Measurements from ENCODE around the gene YDJC.

YDJC gene

DNA sequence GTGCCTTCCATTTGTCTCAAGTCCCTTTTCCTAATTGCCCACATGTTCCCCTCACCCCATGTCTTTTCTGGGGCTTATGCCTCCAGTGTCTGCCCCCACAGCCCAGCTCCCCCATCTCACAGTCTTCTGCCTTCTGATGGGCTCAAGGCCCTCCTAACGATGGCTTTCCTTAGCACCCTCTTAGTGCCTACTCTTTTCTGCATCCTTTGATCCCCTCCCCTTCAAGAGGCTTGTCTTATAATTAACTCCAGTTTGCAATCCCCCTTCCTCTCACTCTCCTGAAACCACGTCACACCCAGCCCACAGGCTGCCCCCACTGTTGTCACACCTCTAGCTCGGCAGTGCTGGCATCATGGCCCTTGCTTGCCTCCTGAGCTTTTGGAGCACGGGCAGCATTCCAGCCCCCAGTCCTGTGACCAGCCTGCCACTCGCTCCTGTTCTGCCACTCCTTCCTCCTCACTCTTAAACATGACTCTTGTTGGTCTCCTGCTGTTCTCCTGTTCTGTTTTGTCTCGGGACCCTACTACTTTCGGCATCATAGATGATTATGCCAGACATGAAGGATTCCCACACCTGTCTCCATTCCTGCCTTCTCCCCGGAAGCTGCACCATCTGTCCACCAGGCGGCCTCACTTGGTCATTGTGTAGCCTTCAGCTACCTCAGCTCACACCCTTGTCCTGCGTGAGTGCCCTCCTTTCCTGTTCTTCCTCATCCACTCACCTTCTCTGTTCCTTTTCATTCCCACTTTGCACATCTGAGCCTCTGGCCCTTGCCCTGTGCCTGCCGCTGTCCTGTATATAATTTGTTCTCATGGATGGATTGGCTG, 36.2 kb downstream of the YDJC start:
- H3K4me2 ChIP-seq (ENCODE audit: low read length), result no peak overlapping the region
- H3K36me3 ChIP-seq (replicated peaks; ENCODE audit: low read depth, low read length), result peaks cover 69% of the 10 kb centered on the region
- H3K27ac ChIP-seq (ENCODE audit: low read length), result no peak overlapping the region
- no peak overlapping the region for H3K9ac ChIP-seq (ENCODE audit: low read length)
- peaks cover 100% of the 10 kb centered on the region for H3K79me2 ChIP-seq (ENCODE audit: low read length)
- TF ChIP-seq EZH2phosphoT487 (IDR thresholded peaks at IDR 0.05; ENCODE audit: low read depth), result no peak
- TF ChIP-seq CTCF (IDR thresholded peaks at IDR 0.05; ENCODE audit: low read depth, low read length), result peak; percentile 27; the same call in 1 of the 2 replicates
- H2AFZ ChIP-seq (ENCODE audit: low read depth, low read length), result no peak overlapping the region
- peaks cover 87% of the 10 kb centered on the region for H4K20me1 ChIP-seq (ENCODE audit: insufficient read depth, low read length)
- H3K27me3 ChIP-seq (ENCODE audit: low read depth, low read length), result no peaks in the 10 kb centered on the region
- no peaks in the 10 kb centered on the region for H3K9me3 ChIP-seq (ENCODE audit: insufficient read depth, low read length)
- H3K4me1 ChIP-seq (ENCODE audit: low read length), result peaks cover 30% of the 10 kb centered on the region
- no peak overlapping the region for H3K4me3 ChIP-seq (ENCODE audit: low read length)

GRCh38 chr22:21592422-21592821, 37.4 kb downstream of the YDJC start:
- Histone ChIP-seq H3K27ac (ENCODE audit: low read length) (no peak overlapping the region), H3K9ac (ENCODE audit: low read length) (no peak overlapping the region), H4K20me1 (ENCODE audit: insufficient read depth, low read length) (peaks cover 86% of the 10 kb centered on the region), H3K36me3 (replicated peaks; ENCODE audit: low read depth, low read length) (peaks cover 66% of the 10 kb centered on the region), H3K9me3 (ENCODE audit: insufficient read depth, low read length) (no peaks in the 10 kb centered on the region), H3K4me3 (ENCODE audit: low read length) (no peak overlapping the region), H3K79me2 (ENCODE audit: low read length) (peaks cover 91% of the 10 kb centered on the region), H2AFZ (ENCODE audit: low read depth, low read length) (no peak overlapping the region), H3K4me1 (ENCODE audit: low read length) (peaks cover 38% of the 10 kb centered on the region), H3K27me3 (ENCODE audit: low read depth, low read length) (no peaks in the 10 kb centered on the region), H3K4me2 (ENCODE audit: low read length) (no peak overlapping the region)
- TF ChIP-seq CTCF (IDR thresholded peaks at IDR 0.05; ENCODE audit: low read depth, low read length) (no peak), EZH2phosphoT487 (IDR thresholded peaks at IDR 0.05; ENCODE audit: low read depth) (no peak)

- Histone ChIP-seq H3K4me1 (ENCODE audit: low read length) (peaks cover 45% of the 10 kb centered on the region), H3K27ac (ENCODE audit: low read length) (no peak overlapping the region), H3K36me3 (replicated peaks; ENCODE audit: low read depth, low read length) (peaks cover 63% of the 10 kb centered on the region), H2AFZ (ENCODE audit: low read depth, low read length) (no peak overlapping the region), H3K79me2 (ENCODE audit: low read length) (peaks cover 91% of the 10 kb centered on the region), H4K20me1 (ENCODE audit: insufficient read depth, low read length) (peaks cover 86% of the 10 kb centered on the region), H3K4me3 (ENCODE audit: low read length) (no peak overlapping the region), H3K9ac (ENCODE audit: low read length) (no peak overlapping the region), H3K27me3 (ENCODE audit: low read depth, low read length) (no peaks in the 10 kb centered on the region), H3K9me3 (ENCODE audit: insufficient read depth, low read length) (no peaks in the 10 kb centered on the region), H3K4me2 (ENCODE audit: low read length) (no peak overlapping the region)
- TF ChIP-seq EZH2phosphoT487 (IDR thresholded peaks at IDR 0.05; ENCODE audit: low read depth), result no peak
- TF ChIP-seq CTCF (IDR thresholded peaks at IDR 0.05; ENCODE audit: low read depth, low read length), result no peak
Measured at GRCh38 chr22:21591695-21592094, 38.1 kb downstream of the YDJC start.

- peak overlapping the region; percentile 21; the same call in 1 of the 2 replicates for H3K9ac ChIP-seq (ENCODE audit: low read length)
- TF ChIP-seq CTCF (IDR thresholded peaks at IDR 0.05; ENCODE audit: low read depth, low read length) (no peak), EZH2phosphoT487 (IDR thresholded peaks at IDR 0.05; ENCODE audit: low read depth) (no peak)
- peaks cover 49% of the 10 kb centered on the region for H3K4me1 ChIP-seq (ENCODE audit: low read length)
- peak overlapping the region; percentile 25 for H3K27ac ChIP-seq (ENCODE audit: low read length)
- peaks cover 91% of the 10 kb centered on the region for H3K79me2 ChIP-seq (ENCODE audit: low read length)
- H4K20me1 ChIP-seq (ENCODE audit: insufficient read depth, low read length), result peaks cover 79% of the 10 kb centered on the region
- no peak overlapping the region for H2AFZ ChIP-seq (ENCODE audit: low read depth, low read length)
- H3K9me3 ChIP-seq (ENCODE audit: insufficient read depth, low read length), result no peaks in the 10 kb centered on the region
- 0 out of 2 replicates have a peak overlapping the region, but pooled peaks have one; percentile 19 for H3K4me3 ChIP-seq (ENCODE audit: low read length)
- peaks cover 57% of the 10 kb centered on the region for H3K36me3 ChIP-seq (replicated peaks; ENCODE audit: low read depth, low read length)
- H3K27me3 ChIP-seq (ENCODE audit: low read depth, low read length), result no peaks in the 10 kb centered on the region
- H3K4me2 ChIP-seq (ENCODE audit: low read length), result peak overlapping the region; percentile 56
Measured at GRCh38 chr22:21590809-21591641, 38.8 kb downstream of the YDJC start.

Measured in OCI-LY3 (cell line).